Endothelial cell (in vitro differentiated cells): Measurements from ENCODE around the gene EMX1. TPM values are rescaled to one million over a fixed set of nuclear protein-coding genes. Genes with fewer than 3 reads are reported as not detected.

ENCODE experiments used
- DNase-seq: peaks from one replicate; pipeline ENCODE4 v3.0.0; 2021; ENCODE audit warnings: low spot score
- H3K27ac Mint-ChIP-seq: one replicate; pipeline ENCODE4 v1.8.0; 2021; ENCODE audit warnings: mixed read lengths, inconsistent platforms; ENCODE audit not compliant: unreplicated experiment
- H3K27me3 Mint-ChIP-seq: one replicate; pipeline ENCODE4 v1.8.0; 2021; ENCODE audit warnings: mild to moderate bottlenecking, moderate library complexity, mixed read lengths, inconsistent platforms; ENCODE audit not compliant: unreplicated experiment
- H3K36me3 Mint-ChIP-seq: one replicate; pipeline ENCODE4 v1.8.0; 2021; ENCODE audit warnings: mild to moderate bottlenecking, low read depth, mixed read lengths, inconsistent platforms; ENCODE audit not compliant: unreplicated experiment
- H3K4me1 Mint-ChIP-seq: one replicate; pipeline ENCODE4 v1.8.0; 2021; ENCODE audit warnings: mild to moderate bottlenecking, mixed read lengths, inconsistent platforms; ENCODE audit not compliant: unreplicated experiment
- H3K4me3 Mint-ChIP-seq: one replicate; pipeline ENCODE4 v1.8.0; 2021; ENCODE audit warnings: mild to moderate bottlenecking, mixed read lengths, inconsistent platforms; ENCODE audit not compliant: unreplicated experiment
- H3K9me3 Mint-ChIP-seq: one replicate; pipeline ENCODE4 v1.8.0; 2021; ENCODE audit warnings: mixed read lengths, inconsistent platforms; ENCODE audit not compliant: unreplicated experiment
- CTCF ChIP-seq: fragments of 200-600 bp; sonication (generic); IDR thresholded peaks from one replicate; pipeline ENCODE4 v1.5.0; 2021; ENCODE audit warnings: antibody characterized with exemption; ENCODE audit not compliant: unreplicated experiment
- long read RNA-seq: library from polyadenylated mRNA; unstranded; transcript quantifications from one replicate; pipeline ENCODE4 v2.0.0, GENCODE V29; 2020; ENCODE audit not compliant: unreplicated experiment
- total RNA-seq: library from RNA; stranded (reverse); fragmentation: NEBNext Ultra II Directional; extraction: Animal tissue kit (Norgen Biotek cat#: 25700); gene quantifications from one replicate; pipeline ENCODE4 v1.2.1, GENCODE V29; 2021; ENCODE audit not compliant: unreplicated experiment

The EMX1 gene
- 3.7 TPM for total RNA-seq
- long read RNA-seq: 0 reads

GRCh38 chr2:72917138-72917876 lies at the start of gene EMX1:
Gene EMX1 (plus strand): TSS chr2:72917519. CDS start chr2:72917853, 334 bp downstream.
- peaks cover 32% of the 10 kb centered on the region for H3K4me1 Mint-ChIP-seq
- peak; percentile 59 for DNase-seq
- peaks cover 13% of the 10 kb centered on the region for H3K36me3 Mint-ChIP-seq
- no peak for TF ChIP-seq CTCF
- peaks cover 31% of the 10 kb centered on the region for H3K27me3 Mint-ChIP-seq
- H3K4me3 Mint-ChIP-seq: peak within 1 kb of the TSS; percentile 87
- no peak within 1 kb of the TSS for H3K27ac Mint-ChIP-seq
- H3K9me3 Mint-ChIP-seq: no peaks in the 10 kb centered on the region

GRCh38 chr2:72871060-72871459 lies 46.3 kb upstream of the EMX1 start:
- no peaks in the 10 kb centered on the region for H3K36me3 Mint-ChIP-seq
- H3K4me3 Mint-ChIP-seq: no peak overlapping the region
- no peaks in the 10 kb centered on the region for H3K4me1 Mint-ChIP-seq
- TF ChIP-seq CTCF: no peak
- no peaks in the 10 kb centered on the region for H3K27me3 Mint-ChIP-seq
- no peak for DNase-seq
- H3K27ac Mint-ChIP-seq: no peak overlapping the region
- no peaks in the 10 kb centered on the region for H3K9me3 Mint-ChIP-seq

- DNase-seq: no peak
- Mint-ChIP-seq H3K27me3 (no peaks in the 10 kb centered on the region), H3K36me3 (no peaks in the 10 kb centered on the region), H3K4me3 (no peak overlapping the region), H3K4me1 (no peaks in the 10 kb centered on the region), H3K27ac (no peak overlapping the region), H3K9me3 (no peaks in the 10 kb centered on the region)
- no peak for TF ChIP-seq CTCF
These were observed 45.4 kb upstream of the EMX1 start for GRCh38 chr2:72871880-72872279.

- DNase-seq: peak; percentile 72
- H3K36me3 Mint-ChIP-seq: no peaks in the 10 kb centered on the region
- no peaks in the 10 kb centered on the region for H3K9me3 Mint-ChIP-seq
- H3K27me3 Mint-ChIP-seq: peaks cover 9% of the 10 kb centered on the region
- no peak overlapping the region for H3K27ac Mint-ChIP-seq
- no peak for TF ChIP-seq CTCF
- peaks cover 17% of the 10 kb centered on the region for H3K4me1 Mint-ChIP-seq
- H3K4me3 Mint-ChIP-seq: no peak overlapping the region
These were observed 33.9 kb upstream of the EMX1 start for GRCh38 chr2:72883356-72883962.

- peak overlapping the region; percentile 30 for H3K27ac Mint-ChIP-seq
- H3K4me3 Mint-ChIP-seq: peak overlapping the region; percentile 86
- no peak for DNase-seq
- TF ChIP-seq CTCF: no peak
- H3K9me3 Mint-ChIP-seq: no peaks in the 10 kb centered on the region
- H3K27me3 Mint-ChIP-seq: peaks cover 17% of the 10 kb centered on the region
- H3K36me3 Mint-ChIP-seq: peaks cover 10% of the 10 kb centered on the region
- peaks cover 19% of the 10 kb centered on the region for H3K4me1 Mint-ChIP-seq
These were observed 30.8 kb upstream of the EMX1 start for GRCh38 chr2:72886505-72887031.
